ENCODE results near the gene PDZD2. TPM values are rescaled to one million over a fixed set of nuclear protein-coding genes. Genes with fewer than 3 reads are reported as not detected.

Gene PDZD2
- total RNA-seq, 1 experiment from 2014 or later, result 0.37 TPM

DNA sequence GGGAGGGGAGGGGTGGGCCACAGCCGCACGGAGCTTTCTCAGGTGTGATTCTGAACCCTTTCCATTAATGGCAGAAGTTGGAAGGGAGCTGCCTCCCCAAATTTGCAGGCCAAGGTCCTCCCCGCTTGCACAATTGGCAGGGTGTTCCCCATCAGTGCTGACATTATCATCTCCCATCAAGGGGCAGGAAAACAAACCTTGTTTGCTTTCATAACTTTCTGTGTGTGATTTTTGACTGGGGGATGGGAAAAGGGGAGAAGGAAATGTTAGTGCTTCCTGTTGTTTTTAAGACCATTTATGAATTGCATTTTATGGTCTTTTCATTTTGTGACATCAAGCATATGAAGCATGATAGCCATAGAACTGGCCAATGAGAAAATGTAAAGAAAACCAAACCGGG lies 292.9 kb downstream of the PDZD2 start:
- H3K27ac ChIP-seq (ENCODE audit: low read depth, low read length), result no peak overlapping the region
- H2AFZ ChIP-seq (ENCODE audit: low read depth, low read length, poor library complexity, severe bottlenecking), result no peak overlapping the region
- H3K9me3 ChIP-seq (ENCODE audit: control insufficient read depth in 1 of 2, insufficient read depth in 1 of 2, low read depth in 1 of 2, low read length in 2 of 2), result no peaks in the 10 kb centered on the region
- BruUV-seq (replicated peaks), result no TSS peak
- no peaks in the 10 kb centered on the region for H4K20me1 ChIP-seq (ENCODE audit: insufficient read depth)
- H3K9ac ChIP-seq (ENCODE audit: low read length), result no peak overlapping the region
- ATAC-seq (no peak), DNase-seq (ENCODE audit: low read depth, low spot score) (no peak)
- CTCF ChIA-PET, result no interaction called here
- intact Hi-C loops (cut with micrococcal nuclease), result no loop called here
- TF ChIP-seq JUND (IDR thresholded peaks at IDR 0.05) (no peak), TCF7L2 (IDR thresholded peaks at IDR 0.05; ENCODE audit: borderline replicate concordance, extremely low read depth, insufficient read depth, insufficient read length) (no peak), YY1 (IDR thresholded peaks at IDR 0.05; ENCODE audit: extremely low read depth, insufficient replicate concordance, low read depth, low read length) (no peak), SIN3A (IDR thresholded peaks at IDR 0.05; ENCODE audit: low read depth) (no peak), ELF1 (IDR thresholded peaks at IDR 0.05; ENCODE audit: borderline replicate concordance, low read depth) (no peak), FOSL1 (IDR thresholded peaks at IDR 0.05; ENCODE audit: low read depth) (no peak), SP1 (IDR thresholded peaks at IDR 0.05; ENCODE audit: low read depth) (no peak)
- TF ChIP-seq, protein P1, sequence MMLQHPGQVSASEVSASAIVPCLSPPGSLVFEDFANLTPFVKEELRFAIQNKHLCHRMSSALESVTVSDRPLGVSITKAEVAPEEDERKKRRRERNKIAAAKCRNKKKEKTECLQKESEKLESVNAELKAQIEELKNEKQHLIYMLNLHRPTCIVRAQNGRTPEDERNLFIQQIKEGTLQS (IDR thresholded peaks at IDR 0.05), result no peak
- peaks cover 0 to 2% of the 10 kb centered on the region in 2 experiments; a peak in 2 of 4 replicates for H3K4me1 ChIP-seq (ENCODE audit: control insufficient read depth in 1 of 2, insufficient read depth in 2 of 2, low read length in 2 of 2)
- H3K36me3 ChIP-seq (ENCODE audit: control insufficient read depth in 1 of 2, insufficient read depth in 2 of 2, low read length in 2 of 2), result no peaks in the 10 kb centered on the region
- H3K79me2 ChIP-seq (ENCODE audit: insufficient read depth, low read length), result no peaks in the 10 kb centered on the region
- RAD21 ChIA-PET (ENCODE audit: low non-redundant PET in 1 of 2, low total read pairs in 2 of 2, uncharacterized antibody in 2 of 2, unreplicated experiment in 2 of 2), result no interaction called here
- no peak overlapping the region for H3K4me3 ChIP-seq (replicated peaks in 1 of 2; ENCODE audit: low read depth in 1 of 2, low read length in 2 of 2)
- POLR2A ChIA-PET, result no interaction called here
- H3K4me2 ChIP-seq (ENCODE audit: low read length), result no peak overlapping the region
- H3K9me2 ChIP-seq (ENCODE audit: insufficient read depth), result no peaks in the 10 kb centered on the region
- no peaks in the 10 kb centered on the region for H3K27me3 ChIP-seq (ENCODE audit: insufficient read depth, low read length)

DNA sequence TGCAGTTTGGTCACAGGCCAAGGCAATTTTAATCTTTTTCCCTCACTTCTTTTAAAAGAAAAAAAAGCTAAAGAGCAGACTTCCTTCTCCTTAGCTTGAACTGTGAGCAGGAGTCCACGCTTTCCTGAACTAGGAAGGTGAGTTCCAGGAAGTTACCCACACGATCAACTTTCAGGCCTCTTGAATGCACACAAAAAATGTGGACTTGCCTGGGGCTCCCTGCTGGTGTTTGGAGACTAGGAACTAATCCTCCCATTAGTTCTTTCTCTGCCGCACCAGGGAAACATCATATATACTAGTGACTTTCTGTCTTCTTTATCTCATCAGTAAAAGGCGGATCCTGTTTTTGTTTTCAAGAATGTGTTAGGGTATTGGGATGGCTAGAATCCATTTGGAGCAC lies 295.2 kb downstream of the PDZD2 start:
- POLR2A ChIA-PET, result no interaction called here
- no peak for ATAC-seq
- Histone ChIP-seq H3K27me3 (ENCODE audit: insufficient read depth, low read length) (no peaks in the 10 kb centered on the region), H3K9ac (ENCODE audit: low read length) (no peak overlapping the region), H2AFZ (ENCODE audit: low read depth, low read length, poor library complexity, severe bottlenecking) (no peak overlapping the region), H3K27ac (ENCODE audit: low read depth, low read length) (no peak overlapping the region), H3K36me3 (ENCODE audit: control insufficient read depth in 1 of 2, insufficient read depth in 2 of 2, low read length in 2 of 2) (no peaks in the 10 kb centered on the region), H3K9me2 (ENCODE audit: insufficient read depth) (no peaks in the 10 kb centered on the region), H3K4me2 (ENCODE audit: low read length) (no peak overlapping the region), H4K20me1 (ENCODE audit: insufficient read depth) (no peaks in the 10 kb centered on the region), H3K4me1 (ENCODE audit: control insufficient read depth in 1 of 2, insufficient read depth in 2 of 2, low read length in 2 of 2) (no peaks in the 10 kb centered on the region; a peak in 1 of 4 replicates), H3K4me3 (replicated peaks in 1 of 2; ENCODE audit: low read depth in 1 of 2, low read length in 2 of 2) (no peak overlapping the region), H3K9me3 (ENCODE audit: control insufficient read depth in 1 of 2, insufficient read depth in 1 of 2, low read depth in 1 of 2, low read length in 2 of 2) (no peaks in the 10 kb centered on the region), H3K79me2 (ENCODE audit: insufficient read depth, low read length) (no peaks in the 10 kb centered on the region)
- no peak for DNase-seq (ENCODE audit: low read depth, low spot score)
- no TSS peak for BruUV-seq (replicated peaks)
- intact Hi-C loops (cut with micrococcal nuclease), result no loop called here
- TF ChIP-seq JUND (IDR thresholded peaks at IDR 0.05) (no peak), CBX3 (IDR thresholded peaks at IDR 0.05; ENCODE audit: low read depth) (no peak), FOSL1 (IDR thresholded peaks at IDR 0.05; ENCODE audit: low read depth) (no peak), SRF (IDR thresholded peaks at IDR 0.05; ENCODE audit: low read depth) (no peak), YY1 (IDR thresholded peaks at IDR 0.05; ENCODE audit: extremely low read depth, insufficient replicate concordance, low read depth, low read length) (no peak), EGR1 (IDR thresholded peaks at IDR 0.05; ENCODE audit: low read depth) (no peak), ELF1 (IDR thresholded peaks at IDR 0.05; ENCODE audit: borderline replicate concordance, low read depth) (no peak), TCF7L2 (IDR thresholded peaks at IDR 0.05; ENCODE audit: borderline replicate concordance, extremely low read depth, insufficient read depth, insufficient read length) (no peak), EZH2 (IDR thresholded peaks at IDR 0.05) (no peak)
- TF ChIP-seq, protein P2, sequence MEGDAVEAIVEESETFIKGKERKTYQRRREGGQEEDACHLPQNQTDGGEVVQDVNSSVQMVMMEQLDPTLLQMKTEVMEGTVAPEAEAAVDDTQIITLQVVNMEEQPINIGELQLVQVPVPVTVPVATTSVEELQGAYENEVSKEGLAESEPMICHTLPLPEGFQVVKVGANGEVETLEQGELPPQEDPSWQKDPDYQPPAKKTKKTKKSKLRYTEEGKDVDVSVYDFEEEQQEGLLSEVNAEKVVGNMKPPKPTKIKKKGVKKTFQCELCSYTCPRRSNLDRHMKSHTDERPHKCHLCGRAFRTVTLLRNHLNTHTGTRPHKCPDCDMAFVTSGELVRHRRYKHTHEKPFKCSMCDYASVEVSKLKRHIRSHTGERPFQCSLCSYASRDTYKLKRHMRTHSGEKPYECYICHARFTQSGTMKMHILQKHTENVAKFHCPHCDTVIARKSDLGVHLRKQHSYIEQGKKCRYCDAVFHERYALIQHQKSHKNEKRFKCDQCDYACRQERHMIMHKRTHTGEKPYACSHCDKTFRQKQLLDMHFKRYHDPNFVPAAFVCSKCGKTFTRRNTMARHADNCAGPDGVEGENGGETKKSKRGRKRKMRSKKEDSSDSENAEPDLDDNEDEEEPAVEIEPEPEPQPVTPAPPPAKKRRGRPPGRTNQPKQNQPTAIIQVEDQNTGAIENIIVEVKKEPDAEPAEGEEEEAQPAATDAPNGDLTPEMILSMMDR (IDR thresholded peaks at IDR 0.05 in 2 of 3, conservative IDR thresholded peaks at IDR 0.05 in 1 of 3; ENCODE audit: borderline replicate concordance in 1 of 3, insufficient read depth in 1 of 3, low read depth in 2 of 3, low read length in 2 of 3), result no peak
- TF ChIP-seq, protein P3, sequence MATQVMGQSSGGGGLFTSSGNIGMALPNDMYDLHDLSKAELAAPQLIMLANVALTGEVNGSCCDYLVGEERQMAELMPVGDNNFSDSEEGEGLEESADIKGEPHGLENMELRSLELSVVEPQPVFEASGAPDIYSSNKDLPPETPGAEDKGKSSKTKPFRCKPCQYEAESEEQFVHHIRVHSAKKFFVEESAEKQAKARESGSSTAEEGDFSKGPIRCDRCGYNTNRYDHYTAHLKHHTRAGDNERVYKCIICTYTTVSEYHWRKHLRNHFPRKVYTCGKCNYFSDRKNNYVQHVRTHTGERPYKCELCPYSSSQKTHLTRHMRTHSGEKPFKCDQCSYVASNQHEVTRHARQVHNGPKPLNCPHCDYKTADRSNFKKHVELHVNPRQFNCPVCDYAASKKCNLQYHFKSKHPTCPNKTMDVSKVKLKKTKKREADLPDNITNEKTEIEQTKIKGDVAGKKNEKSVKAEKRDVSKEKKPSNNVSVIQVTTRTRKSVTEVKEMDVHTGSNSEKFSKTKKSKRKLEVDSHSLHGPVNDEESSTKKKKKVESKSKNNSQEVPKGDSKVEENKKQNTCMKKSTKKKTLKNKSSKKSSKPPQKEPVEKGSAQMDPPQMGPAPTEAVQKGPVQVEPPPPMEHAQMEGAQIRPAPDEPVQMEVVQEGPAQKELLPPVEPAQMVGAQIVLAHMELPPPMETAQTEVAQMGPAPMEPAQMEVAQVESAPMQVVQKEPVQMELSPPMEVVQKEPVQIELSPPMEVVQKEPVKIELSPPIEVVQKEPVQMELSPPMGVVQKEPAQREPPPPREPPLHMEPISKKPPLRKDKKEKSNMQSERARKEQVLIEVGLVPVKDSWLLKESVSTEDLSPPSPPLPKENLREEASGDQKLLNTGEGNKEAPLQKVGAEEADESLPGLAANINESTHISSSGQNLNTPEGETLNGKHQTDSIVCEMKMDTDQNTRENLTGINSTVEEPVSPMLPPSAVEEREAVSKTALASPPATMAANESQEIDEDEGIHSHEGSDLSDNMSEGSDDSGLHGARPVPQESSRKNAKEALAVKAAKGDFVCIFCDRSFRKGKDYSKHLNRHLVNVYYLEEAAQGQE (IDR thresholded peaks at IDR 0.05; ENCODE audit: low read depth), result no peak
- TF ChIP-seq, protein P1 (IDR thresholded peaks at IDR 0.05), result no peak
- TF ChIP-seq, protein P4, sequence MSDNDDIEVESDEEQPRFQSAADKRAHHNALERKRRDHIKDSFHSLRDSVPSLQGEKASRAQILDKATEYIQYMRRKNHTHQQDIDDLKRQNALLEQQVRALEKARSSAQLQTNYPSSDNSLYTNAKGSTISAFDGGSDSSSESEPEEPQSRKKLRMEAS (IDR thresholded peaks at IDR 0.05), result no peak
- RAD21 ChIA-PET (ENCODE audit: low non-redundant PET in 1 of 2, low total read pairs in 2 of 2, uncharacterized antibody in 2 of 2, unreplicated experiment in 2 of 2), result no interaction called here
- CTCF ChIA-PET, result no interaction called here
